ENCODE data around the gene HFE.

DNA sequence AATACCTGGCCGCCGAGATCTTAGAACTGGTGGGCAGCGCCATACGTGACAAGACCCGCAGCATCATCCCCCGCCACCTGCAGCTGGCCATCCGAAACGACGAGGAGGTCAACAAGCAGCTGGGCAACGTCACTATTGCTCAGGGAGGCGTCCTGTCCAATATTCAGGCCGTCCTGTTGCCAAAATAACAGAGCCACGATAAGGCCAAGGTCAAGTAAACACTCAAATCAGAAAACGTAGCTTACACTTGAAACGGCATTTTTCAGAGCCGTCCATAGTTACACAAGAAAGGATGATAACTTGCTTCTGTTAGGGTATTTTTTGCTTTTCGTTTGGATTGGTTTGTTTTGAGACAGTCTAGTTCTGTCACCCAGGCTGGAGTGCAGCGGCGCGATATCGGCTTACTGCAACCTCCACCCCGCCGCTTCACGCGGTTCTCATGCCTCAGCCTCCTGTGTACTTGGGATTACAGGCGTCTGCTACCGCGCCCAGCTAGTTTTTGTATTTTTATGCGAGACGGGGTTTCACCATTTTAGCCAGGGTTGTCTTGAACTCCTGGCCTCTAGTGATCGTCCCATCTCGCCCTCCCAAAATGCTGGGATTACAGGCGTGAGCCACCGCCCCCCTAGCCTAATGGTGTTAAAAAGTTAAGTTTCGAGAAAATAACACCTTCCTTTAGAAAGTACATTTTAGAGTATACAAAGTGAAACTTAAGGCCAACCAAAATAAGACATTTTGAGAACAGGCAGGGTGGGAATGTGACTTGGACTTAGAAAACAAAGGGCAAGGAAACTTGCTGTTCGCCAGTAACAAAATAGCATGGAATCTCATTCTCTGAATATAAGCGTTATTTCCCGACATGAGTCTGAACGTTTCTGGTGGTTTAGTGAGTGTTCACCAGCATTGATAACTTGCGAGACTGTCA is 42.8 kb upstream of the HFE start:
- TF ChIP-seq ISL1 (CRISPR knock-in tag; IDR thresholded peaks at IDR 0.05) (no peak), ZNF565 (CRISPR knock-in tag; conservative IDR thresholded peaks at IDR 0.05; ENCODE audit: low read depth) (no peak), BACH2 (CRISPR knock-in tag; IDR thresholded peaks at IDR 0.05; ENCODE audit: borderline replicate concordance) (no peak), ARNTL (CRISPR knock-in tag; IDR thresholded peaks at IDR 0.05; ENCODE audit: borderline replicate concordance, low read depth) (no peak), CSDC2 (CRISPR knock-in tag; IDR thresholded peaks at IDR 0.05) (no peak), ZFP30 (CRISPR knock-in tag; IDR thresholded peaks at IDR 0.05) (no peak), OSR1 (CRISPR knock-in tag; IDR thresholded peaks at IDR 0.05) (no peak), ZNF70 (CRISPR knock-in tag; IDR thresholded peaks at IDR 0.05) (no peak)
- TF ChIP-seq, protein P1, sequence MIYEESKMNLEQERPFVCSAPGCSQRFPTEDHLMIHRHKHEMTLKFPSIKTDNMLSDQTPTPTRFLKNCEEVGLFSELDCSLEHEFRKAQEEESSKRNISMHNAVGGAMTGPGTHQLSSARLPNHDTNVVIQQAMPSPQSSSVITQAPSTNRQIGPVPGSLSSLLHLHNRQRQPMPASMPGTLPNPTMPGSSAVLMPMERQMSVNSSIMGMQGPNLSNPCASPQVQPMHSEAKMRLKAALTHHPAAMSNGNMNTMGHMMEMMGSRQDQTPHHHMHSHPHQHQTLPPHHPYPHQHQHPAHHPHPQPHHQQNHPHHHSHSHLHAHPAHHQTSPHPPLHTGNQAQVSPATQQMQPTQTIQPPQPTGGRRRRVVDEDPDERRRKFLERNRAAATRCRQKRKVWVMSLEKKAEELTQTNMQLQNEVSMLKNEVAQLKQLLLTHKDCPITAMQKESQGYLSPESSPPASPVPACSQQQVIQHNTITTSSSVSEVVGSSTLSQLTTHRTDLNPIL (CRISPR knock-in tag; IDR thresholded peaks at IDR 0.05; ENCODE audit: low read depth): no peak
- TF ChIP-seq, protein P2, sequence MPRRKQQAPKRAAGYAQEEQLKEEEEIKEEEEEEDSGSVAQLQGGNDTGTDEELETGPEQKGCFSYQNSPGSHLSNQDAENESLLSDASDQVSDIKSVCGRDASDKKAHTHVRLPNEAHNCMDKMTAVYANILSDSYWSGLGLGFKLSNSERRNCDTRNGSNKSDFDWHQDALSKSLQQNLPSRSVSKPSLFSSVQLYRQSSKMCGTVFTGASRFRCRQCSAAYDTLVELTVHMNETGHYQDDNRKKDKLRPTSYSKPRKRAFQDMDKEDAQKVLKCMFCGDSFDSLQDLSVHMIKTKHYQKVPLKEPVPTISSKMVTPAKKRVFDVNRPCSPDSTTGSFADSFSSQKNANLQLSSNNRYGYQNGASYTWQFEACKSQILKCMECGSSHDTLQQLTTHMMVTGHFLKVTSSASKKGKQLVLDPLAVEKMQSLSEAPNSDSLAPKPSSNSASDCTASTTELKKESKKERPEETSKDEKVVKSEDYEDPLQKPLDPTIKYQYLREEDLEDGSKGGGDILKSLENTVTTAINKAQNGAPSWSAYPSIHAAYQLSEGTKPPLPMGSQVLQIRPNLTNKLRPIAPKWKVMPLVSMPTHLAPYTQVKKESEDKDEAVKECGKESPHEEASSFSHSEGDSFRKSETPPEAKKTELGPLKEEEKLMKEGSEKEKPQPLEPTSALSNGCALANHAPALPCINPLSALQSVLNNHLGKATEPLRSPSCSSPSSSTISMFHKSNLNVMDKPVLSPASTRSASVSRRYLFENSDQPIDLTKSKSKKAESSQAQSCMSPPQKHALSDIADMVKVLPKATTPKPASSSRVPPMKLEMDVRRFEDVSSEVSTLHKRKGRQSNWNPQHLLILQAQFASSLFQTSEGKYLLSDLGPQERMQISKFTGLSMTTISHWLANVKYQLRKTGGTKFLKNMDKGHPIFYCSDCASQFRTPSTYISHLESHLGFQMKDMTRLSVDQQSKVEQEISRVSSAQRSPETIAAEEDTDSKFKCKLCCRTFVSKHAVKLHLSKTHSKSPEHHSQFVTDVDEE (CRISPR knock-in tag; IDR thresholded peaks at IDR 0.05): no peak
